Liver (tissue), 9 donors: Measurements from ENCODE around the gene MAML3. TPM values are rescaled to one million over a fixed set of nuclear protein-coding genes. Genes with fewer than 3 reads are reported as not detected.

Experiments
- DNase-seq: peaks from one replicate; pipeline ENCODE4 v3.0.0-alpha.2; 2017; ENCODE audit warnings: low spot score
- H3K27ac ChIP-seq, 2 donors: one replicate each; pipeline ENCODE4 v1.7.0; 2013; ENCODE audit warnings: inconsistent platforms in 2 of 2, low read length in 2 of 2, control low read depth in 1 of 2, low read depth in 1 of 2, mild to moderate bottlenecking in 1 of 2
- H3K27me3 ChIP-seq, 4 donors: one replicate each; pipeline versions ENCODE4 v1.6.1 to v1.7.0; 2013; ENCODE audit warnings: low read length in 3 of 4, inconsistent platforms in 1 of 4, mild to moderate bottlenecking in 1 of 4, moderate library complexity in 1 of 4; ENCODE audit not compliant: control insufficient read depth in 4 of 4, insufficient read depth in 4 of 4
- H3K36me3 ChIP-seq, 4 donors: one replicate each; pipeline versions ENCODE4 v1.6.1 to v1.7.0; 2013; ENCODE audit warnings: low read length in 3 of 4, mild to moderate bottlenecking in 3 of 4, low read depth in 1 of 4, moderate library complexity in 1 of 4; ENCODE audit not compliant: control insufficient read depth in 4 of 4, insufficient read depth in 3 of 4
- H3K4me1 ChIP-seq, 4 donors: one replicate each; pipeline versions ENCODE4 v1.6.1 to v1.7.0; 2013; ENCODE audit warnings: low read length in 3 of 4, mild to moderate bottlenecking in 3 of 4, moderate library complexity in 1 of 4; ENCODE audit not compliant: control insufficient read depth in 4 of 4, insufficient read depth in 4 of 4
- H3K4me3 ChIP-seq, 3 donors: one replicate each; pipeline versions ENCODE4 v1.6.1 to v1.7.0; 2013; ENCODE audit warnings: low read length in 3 of 3, control low read depth in 1 of 3, low read depth in 1 of 3, mild to moderate bottlenecking in 1 of 3
- H3K9ac ChIP-seq, 2 donors: one replicate each; pipeline ENCODE4 v1.7.0; 2013; ENCODE audit warnings: low read length in 2 of 2, mild to moderate bottlenecking in 2 of 2, moderate library complexity in 2 of 2, control low read depth in 1 of 2, low read depth in 1 of 2
- H3K9me3 ChIP-seq, 4 donors: one replicate each; pipeline versions ENCODE4 v1.6.1 to v1.7.0; 2013; ENCODE audit warnings: low read length in 3 of 4; ENCODE audit not compliant: control insufficient read depth in 4 of 4
- ATF3 ChIP-seq: IDR thresholded peaks from 2 replicates; pipeline ENCODE4 v1.6.1; 2016; ENCODE audit warnings: antibody characterized with exemption
- EGR1 ChIP-seq, 2 donors: IDR thresholded peaks; 2 replicates each; pipeline ENCODE4 v1.6.1; 2016 to 2018; ENCODE audit warnings: antibody characterized with exemption in 2 of 2, low read depth in 2 of 2
- FOXA1 ChIP-seq: IDR thresholded peaks from 2 replicates; pipeline ENCODE4 v1.6.1; 2016; ENCODE audit warnings: antibody characterized with exemption
- FOXA2 ChIP-seq: IDR thresholded peaks from 2 replicates; pipeline ENCODE4 v1.6.1; 2016; ENCODE audit warnings: antibody characterized with exemption
- GABPA ChIP-seq, 2 donors: IDR thresholded peaks in 1 of 2; conservative IDR thresholded peaks in 1 of 2; 2 replicates each; pipeline ENCODE4 v1.6.1; 2016; ENCODE audit warnings: antibody characterized with exemption in 2 of 2, mild to moderate bottlenecking in 1 of 2, moderate library complexity in 1 of 2
- HNF4A ChIP-seq, 2 donors: conservative IDR thresholded peaks; 2 replicates each; pipeline ENCODE4 v1.6.1; 2016; ENCODE audit warnings: antibody characterized with exemption in 2 of 2, mild to moderate bottlenecking in 2 of 2
- HNF4G ChIP-seq: IDR thresholded peaks from 2 replicates; pipeline ENCODE4 v1.6.1; 2016; ENCODE audit warnings: antibody characterized with exemption
- JUND ChIP-seq, 2 donors: IDR thresholded peaks; 2 replicates each; pipeline ENCODE4 v1.6.1; 2016; ENCODE audit warnings: antibody characterized with exemption in 2 of 2
- MAX ChIP-seq: IDR thresholded peaks from 2 replicates; pipeline ENCODE4 v1.6.1; 2016; ENCODE audit warnings: antibody characterized with exemption
- NR2F2 ChIP-seq: IDR thresholded peaks from 2 replicates; pipeline ENCODE4 v1.6.1; 2016; ENCODE audit warnings: antibody characterized with exemption
- RAD21 ChIP-seq, 2 donors: IDR thresholded peaks; 2 replicates each; pipeline ENCODE4 v1.6.1; 2016; ENCODE audit warnings: antibody characterized with exemption in 2 of 2, mild to moderate bottlenecking in 2 of 2
- REST ChIP-seq: IDR thresholded peaks from 2 replicates; pipeline ENCODE4 v1.6.1; 2016; ENCODE audit warnings: antibody characterized with exemption, mild to moderate bottlenecking
- RXRA ChIP-seq, 2 donors: IDR thresholded peaks; 2 replicates each; pipeline ENCODE4 v1.6.1; 2017 to 2018; ENCODE audit warnings: antibody characterized with exemption in 2 of 2, mild to moderate bottlenecking in 1 of 2
- SP1 ChIP-seq: IDR thresholded peaks from 2 replicates; pipeline ENCODE4 v1.6.1; 2018; ENCODE audit warnings: antibody characterized with exemption, mild to moderate bottlenecking
- TAF1 ChIP-seq: conservative IDR thresholded peaks from 2 replicates; pipeline ENCODE4 v1.6.1; 2016; ENCODE audit warnings: antibody characterized with exemption, mild to moderate bottlenecking
- YY1 ChIP-seq: IDR thresholded peaks from 2 replicates; pipeline ENCODE4 v1.6.1; 2016; ENCODE audit warnings: antibody characterized with exemption, mild to moderate bottlenecking
- ZBTB33 ChIP-seq: IDR thresholded peaks from 2 replicates; pipeline ENCODE4 v1.6.1; 2016; ENCODE audit warnings: antibody characterized with exemption
- WGBS: extraction: QIAGEN DNeasy Blood & Tissue Kit; methylation state at CpG from one replicate; pipeline ENCODE4 v1.1.7; 2013; 5-methylcytosine and 5-hydroxymethylcytosine counted together
- polyA plus RNA-seq, 2 donors: library from polyadenylated mRNA; stranded (reverse) in 1 of 2; unstranded in 1 of 2; fragments of 200-250 nt in 1 of 2; fragments of >200 nt in 1 of 2; fragmentation: Nextera tagmentation in 1 of 2; extraction: Ambion mirVana in 1 of 2; gene quantifications; one replicate each; pipeline versions ENCODE4 v1.2.1 to v1.2.3, GENCODE V29; 2013 to 2015
- total RNA-seq, 2 donors: library from RNA; depleted of rRNA; stranded (reverse); fragments of >200 nt; gene quantifications; one replicate each; pipeline ENCODE4 v1.2.3, GENCODE V29; 2014
- donor health status: healthy.
- donor health status: healthy.
- donor health status: healthy.
- donor health status: healthy.
- donor health status: healthy.

Gene MAML3
- total and polyA plus RNA-seq, 4 donors = 1.3 to 4.3 (median 2.7) TPM

GRCh38 chr4:140154572-140154891 lies 548 bp upstream of the MAML3 start:
- Histone ChIP-seq H3K36me3 (no peaks in the 10 kb centered on the region), H3K27me3 (no peaks in the 10 kb centered on the region), H3K27ac (peak overlapping the region; percentile 97 to 99), H3K4me3 (peak overlapping the region; percentile 72 to 92 (median 84)), H3K9me3 (no peaks in the 10 kb centered on the region), H3K9ac (peak overlapping the region; percentile 43 to 76), H3K4me1 (peaks cover 2 to 26% (median 16%) of the 10 kb centered on the region in 4 donors)
- TF ChIP-seq YY1 = no peak
- no peak for TF ChIP-seq RXRA (IDR thresholded peaks at IDR 0.05)
- 32% methylated on average over 3 of the region's 3 CpGs for WGBS
- DNase-seq = no peak

- Histone ChIP-seq H3K9ac (peak overlapping the region; percentile 55 to 75), H3K9me3 (no peaks in the 10 kb centered on the region), H3K27me3 (no peaks in the 10 kb centered on the region), H3K36me3 (no peaks in the 10 kb centered on the region), H3K4me3 (peak overlapping the region; percentile 84 to 92 (median 87)), H3K4me1 (peaks cover 3 to 30% (median 18%) of the 10 kb centered on the region in 4 donors), H3K27ac (peak overlapping the region; percentile 97 to 99)
- TF ChIP-seq FOXA2 (no peak), RAD21 (IDR thresholded peaks at IDR 0.05) (no peak), HNF4A (conservative IDR thresholded peaks at IDR 0.05) (no peak), NR2F2 (no peak), MAX (no peak), YY1 (no peak), FOXA1 (no peak), REST (no peak), RXRA (IDR thresholded peaks at IDR 0.05) (no peak), SP1 (no peak), ZBTB33 (no peak), JUND (IDR thresholded peaks at IDR 0.05) (no peak), ATF3 (no peak), GABPA (IDR thresholded peaks at IDR 0.05 in 1 of 2, conservative IDR thresholded peaks at IDR 0.05 in 1 of 2) (no peak), EGR1 (IDR thresholded peaks at IDR 0.05; ENCODE audit: low read depth in 2 of 2) (no peak), TAF1 (no peak), HNF4G (no peak)
- no peak for DNase-seq
- under 1% methylated on average over 14 of the region's 14 CpGs for WGBS
Measured at GRCh38 chr4:140153419-140153717, 616 bp downstream of the MAML3 start.
